Caco-2 (cell line): Measurements from ENCODE around the gene SMIM13. TPM values are rescaled to one million over a fixed set of nuclear protein-coding genes. Genes with fewer than 3 reads are reported as not detected.
A peak's percentile ranks its signal among the peaks of the same experiment; 100 is the strongest.

ENCODE experiments used
- BruUV-seq: library from RNA; stranded (reverse); fragments of 400-500 nt; replicated peaks from 2 replicates; lab custom pipeline; 2021; lab: Mats Ljungman, UMichigan
- CTCF ChIA-PET: fragments of 300-600 bp; sonication (Branson Sonifier 250); formaldehyde crosslinking; loops from one replicate; lab custom pipeline; 2022; ENCODE audit warnings: antibody characterized with exemption; lab: Charles Lee
- POLR2A ChIA-PET: fragments of 300-600 bp; sonication (Branson Sonifier 250); formaldehyde crosslinking; loops from one replicate; lab custom pipeline; 2022; ENCODE audit warnings: antibody characterized with exemption; lab: Charles Lee
- DNase-seq, 2 experiments: peaks; one replicate each; pipeline versions ENCODE4 v3.0.0 to v3.0.0-alpha.2; 2020 to 2022
- H3K27me3 ChIP-seq: replicated peaks from 2 replicates; pipeline ENCODE4 v1.6.0; 2011; ENCODE audit warnings: low read length; ENCODE audit not compliant: control insufficient read depth, insufficient read depth
- H3K36me3 ChIP-seq: 2 replicates; pipeline ENCODE4 v1.5.1; 2011; ENCODE audit warnings: low read length; ENCODE audit not compliant: control insufficient read depth, insufficient read depth
- H3K4me1 ChIP-seq: fragments of 250-450 bp; sonication (Bioruptor Pico); 2 replicates; pipeline ENCODE4 v1.5.1; 2020; ENCODE audit warnings: mild to moderate bottlenecking
- H3K4me3 ChIP-seq: 2 replicates; pipeline ENCODE4 v1.5.1; 2011; ENCODE audit warnings: low read depth, mild to moderate bottlenecking, control low read depth, low read length
- H3K9me3 ChIP-seq: fragments of 250-450 bp; sonication (Bioruptor Pico); 2 replicates; pipeline ENCODE4 v1.5.1; 2020; ENCODE audit warnings: mild to moderate bottlenecking, moderate library complexity
- H3K27ac Mint-ChIP-seq: one replicate; pipeline ENCODE4 v1.8.0; 2022; ENCODE audit warnings: mixed read lengths; ENCODE audit not compliant: unreplicated experiment
- H3K27me3 Mint-ChIP-seq: one replicate; pipeline ENCODE4 v1.8.0; 2022; ENCODE audit warnings: mixed read lengths; ENCODE audit not compliant: insufficient read depth, unreplicated experiment
- H3K36me3 Mint-ChIP-seq: one replicate; pipeline ENCODE4 v1.8.0; 2022; ENCODE audit warnings: mild to moderate bottlenecking, mixed read lengths; ENCODE audit not compliant: insufficient read depth, unreplicated experiment
- H3K4me1 Mint-ChIP-seq: one replicate; pipeline ENCODE4 v1.8.0; 2022; ENCODE audit warnings: low read depth, mixed read lengths; ENCODE audit not compliant: unreplicated experiment
- H3K4me3 Mint-ChIP-seq: one replicate; pipeline ENCODE4 v1.8.0; 2022; ENCODE audit warnings: mild to moderate bottlenecking, moderate library complexity, mixed read lengths; ENCODE audit not compliant: unreplicated experiment
- H3K9me3 Mint-ChIP-seq: one replicate; pipeline ENCODE4 v1.8.0; 2022; ENCODE audit warnings: mixed read lengths; ENCODE audit not compliant: unreplicated experiment
- intact Hi-C: fragments of 100-400 bp; cut with micrococcal nuclease; formaldehyde crosslinking; loops from one replicate; pipeline ENCODE4 v1.10.0; 2022; ENCODE audit not compliant: unreplicated experiment
- total RNA-seq: library from RNA; stranded (reverse); gene quantifications from 2 replicates; pipeline ENCODE4 v1.2.3, GENCODE V29; 2022
- TF ChIP-seq, protein P1 (sequence below), 2 experiments: fragments of 200-600 bp in 1 of 2; IDR thresholded peaks; 1 replicate in 1 of 2; 2 replicates in 1 of 2; pipeline versions ENCODE4 v1.5.1 to v1.8.0; 2011 to 2022; ENCODE audit warnings: antibody characterized with exemption in 1 of 2, control low read depth in 1 of 2, inconsistent platforms in 1 of 2, low read depth in 1 of 2, low read length in 1 of 2, mild to moderate bottlenecking in 1 of 2, moderate library complexity in 1 of 2; ENCODE audit not compliant: insufficient read depth in 1 of 2, severe bottlenecking in 1 of 2, unreplicated experiment in 1 of 2

Gene SMIM13
- total RNA-seq, 1 experiment from 2014 or later, result 18.8 TPM

DNA sequence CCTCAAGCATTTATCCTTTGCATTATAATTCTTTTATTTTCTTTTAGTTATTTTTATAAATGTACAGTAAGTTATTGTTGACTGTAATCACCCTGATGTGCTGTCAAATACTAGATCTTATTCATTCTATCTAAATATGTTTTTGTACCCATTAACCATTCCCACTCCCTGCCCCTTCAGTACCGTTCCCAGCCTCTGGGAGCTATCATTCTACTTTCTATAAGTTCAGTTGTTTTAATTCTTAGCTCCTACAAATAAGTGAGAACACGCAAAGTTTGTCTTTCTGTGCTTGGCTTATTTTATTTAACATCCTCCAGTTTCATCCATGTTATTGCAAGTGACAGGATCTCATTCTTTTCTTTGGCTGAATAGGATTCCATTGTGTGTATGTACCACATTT is 30.3 kb downstream of the SMIM13 start:
- TF ChIP-seq, protein P1, sequence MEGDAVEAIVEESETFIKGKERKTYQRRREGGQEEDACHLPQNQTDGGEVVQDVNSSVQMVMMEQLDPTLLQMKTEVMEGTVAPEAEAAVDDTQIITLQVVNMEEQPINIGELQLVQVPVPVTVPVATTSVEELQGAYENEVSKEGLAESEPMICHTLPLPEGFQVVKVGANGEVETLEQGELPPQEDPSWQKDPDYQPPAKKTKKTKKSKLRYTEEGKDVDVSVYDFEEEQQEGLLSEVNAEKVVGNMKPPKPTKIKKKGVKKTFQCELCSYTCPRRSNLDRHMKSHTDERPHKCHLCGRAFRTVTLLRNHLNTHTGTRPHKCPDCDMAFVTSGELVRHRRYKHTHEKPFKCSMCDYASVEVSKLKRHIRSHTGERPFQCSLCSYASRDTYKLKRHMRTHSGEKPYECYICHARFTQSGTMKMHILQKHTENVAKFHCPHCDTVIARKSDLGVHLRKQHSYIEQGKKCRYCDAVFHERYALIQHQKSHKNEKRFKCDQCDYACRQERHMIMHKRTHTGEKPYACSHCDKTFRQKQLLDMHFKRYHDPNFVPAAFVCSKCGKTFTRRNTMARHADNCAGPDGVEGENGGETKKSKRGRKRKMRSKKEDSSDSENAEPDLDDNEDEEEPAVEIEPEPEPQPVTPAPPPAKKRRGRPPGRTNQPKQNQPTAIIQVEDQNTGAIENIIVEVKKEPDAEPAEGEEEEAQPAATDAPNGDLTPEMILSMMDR (IDR thresholded peaks at IDR 0.05; ENCODE audit: insufficient read depth in 1 of 2, low read depth in 1 of 2, low read length in 1 of 2, severe bottlenecking in 1 of 2, unreplicated experiment in 1 of 2), result peak in 1 of 2 experiments; percentile 1
- no TSS peak for BruUV-seq

DNA sequence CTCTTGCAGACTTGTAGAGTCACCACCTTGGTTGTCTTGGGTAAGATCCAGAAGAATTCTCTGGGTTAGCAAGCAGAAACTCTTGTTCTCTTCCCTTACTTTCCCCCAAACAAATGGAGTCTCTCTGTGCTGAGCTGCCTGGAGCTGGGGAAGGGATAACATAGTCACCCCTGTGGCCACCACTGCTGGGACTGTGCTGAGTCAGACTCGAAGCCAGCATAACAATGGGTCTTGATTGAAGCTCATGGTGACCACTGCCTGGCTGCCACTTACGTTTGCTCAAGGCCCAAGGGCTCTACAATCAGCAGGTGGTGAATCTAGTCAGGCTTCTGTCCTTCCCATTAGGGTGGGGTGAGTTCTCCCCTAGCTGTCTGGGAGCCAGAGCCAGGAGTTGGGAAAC is 33.2 kb downstream of the SMIM13 start:
- Histone ChIP-seq H3K9me3 (no peaks in the 10 kb centered on the region), H3K4me3 (no peak overlapping the region), H3K27me3 (no peaks in the 10 kb centered on the region), H3K4me1 (0 out of 2 replicates have a peak, but pooled peaks cover 3% of the 10 kb centered on the region), H3K36me3 (no peaks in the 10 kb centered on the region)
- Mint-ChIP-seq H3K36me3 (peaks cover 17% of the 10 kb centered on the region), H3K4me3 (no peak overlapping the region), H3K9me3 (no peaks in the 10 kb centered on the region), H3K4me1 (no peaks in the 10 kb centered on the region), H3K27ac (no peak overlapping the region), H3K27me3 (no peaks in the 10 kb centered on the region)
- POLR2A ChIA-PET, result no interaction called here
- CTCF ChIA-PET, result no interaction called here
- DNase-seq, result no peak
- intact Hi-C loops, result no loop called here
- TF ChIP-seq, protein P1 (IDR thresholded peaks at IDR 0.05; ENCODE audit: insufficient read depth in 1 of 2, low read depth in 1 of 2, low read length in 1 of 2, severe bottlenecking in 1 of 2, unreplicated experiment in 1 of 2), result no peak
- BruUV-seq, result no TSS peak

More for the DNA sequence above, 30.3 kb downstream of the SMIM13 start:
- no peak for DNase-seq
- POLR2A ChIA-PET, result no interaction called here
- H3K4me3 ChIP-seq, result no peak overlapping the region
- H3K9me3 Mint-ChIP-seq, result no peaks in the 10 kb centered on the region
- no peaks in the 10 kb centered on the region for H3K9me3 ChIP-seq
- H3K36me3 Mint-ChIP-seq, result peaks cover 17% of the 10 kb centered on the region
- intact Hi-C loops, result no loop called here
- peaks cover 6% of the 10 kb centered on the region for H3K4me1 Mint-ChIP-seq
- H3K27ac Mint-ChIP-seq, result no peak overlapping the region
- H3K4me1 ChIP-seq, result 0 out of 2 replicates have a peak, but pooled peaks cover 3% of the 10 kb centered on the region
- no peaks in the 10 kb centered on the region for H3K27me3 ChIP-seq
- H3K36me3 ChIP-seq, result no peaks in the 10 kb centered on the region
- CTCF ChIA-PET, result no interaction called here
- no peak overlapping the region for H3K4me3 Mint-ChIP-seq
- no peaks in the 10 kb centered on the region for H3K27me3 Mint-ChIP-seq

DNA sequence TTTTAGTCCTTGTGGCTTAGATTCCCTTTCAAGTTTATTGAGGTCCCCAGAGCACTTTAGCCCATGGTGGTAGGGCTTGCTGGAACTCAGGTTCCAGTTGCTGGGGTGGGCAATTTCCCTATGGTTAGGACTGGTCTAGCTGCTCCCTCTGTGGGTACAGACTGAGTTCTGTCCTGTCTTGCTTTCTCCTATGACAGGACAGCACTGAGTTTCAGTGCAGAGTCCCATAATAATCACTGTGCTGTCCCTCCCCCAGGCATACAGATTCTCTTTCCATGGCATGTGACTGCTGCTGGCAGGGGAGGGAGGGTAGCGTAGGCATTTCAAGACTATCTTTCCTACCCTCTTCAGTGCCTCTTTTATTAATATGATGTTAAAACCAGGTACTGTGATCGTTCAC is 35.0 kb downstream of the SMIM13 start:
- H3K36me3 ChIP-seq, result no peaks in the 10 kb centered on the region
- no peak overlapping the region for H3K27ac Mint-ChIP-seq
- no peak overlapping the region for H3K4me3 Mint-ChIP-seq
- H3K4me1 Mint-ChIP-seq, result no peaks in the 10 kb centered on the region
- no peaks in the 10 kb centered on the region for H3K27me3 ChIP-seq
- CTCF ChIA-PET, result no interaction called here
- POLR2A ChIA-PET, result no interaction called here
- H3K4me3 ChIP-seq, result no peak overlapping the region
- H3K4me1 ChIP-seq, result no peaks in the 10 kb centered on the region
- no TSS peak for BruUV-seq
- peaks cover 11% of the 10 kb centered on the region for H3K36me3 Mint-ChIP-seq
- no peak for DNase-seq
- H3K9me3 ChIP-seq, result no peaks in the 10 kb centered on the region
- no peaks in the 10 kb centered on the region for H3K27me3 Mint-ChIP-seq
- TF ChIP-seq, protein P1 (IDR thresholded peaks at IDR 0.05; ENCODE audit: insufficient read depth in 1 of 2, low read depth in 1 of 2, low read length in 1 of 2, severe bottlenecking in 1 of 2, unreplicated experiment in 1 of 2), result no peak
- H3K9me3 Mint-ChIP-seq, result no peaks in the 10 kb centered on the region
- intact Hi-C loops, result no loop called here
